NB4 (cell line): Measurements from ENCODE around the gene GSS.

Experiments
- MYC ChIP-seq: IDR thresholded peaks from 2 replicates; pipeline ENCODE4 v1.6.1; 2011; ENCODE audit warnings: low read depth, low read length
- POLR2A ChIP-seq: IDR thresholded peaks from 2 replicates; pipeline ENCODE4 v1.6.1; 2011; ENCODE audit warnings: mild to moderate bottlenecking; ENCODE audit not compliant: insufficient read length; ENCODE audit errors: extremely low read depth
- TF ChIP-seq, protein P1 (sequence below): IDR thresholded peaks from one replicate; pipeline ENCODE4 v1.5.1; 2012; ENCODE audit warnings: low read depth, low read length
- TF ChIP-seq, protein P2 (sequence below): IDR thresholded peaks from 2 replicates; pipeline ENCODE4 v1.6.1; 2011; ENCODE audit warnings: low read depth, low read length

DNA sequence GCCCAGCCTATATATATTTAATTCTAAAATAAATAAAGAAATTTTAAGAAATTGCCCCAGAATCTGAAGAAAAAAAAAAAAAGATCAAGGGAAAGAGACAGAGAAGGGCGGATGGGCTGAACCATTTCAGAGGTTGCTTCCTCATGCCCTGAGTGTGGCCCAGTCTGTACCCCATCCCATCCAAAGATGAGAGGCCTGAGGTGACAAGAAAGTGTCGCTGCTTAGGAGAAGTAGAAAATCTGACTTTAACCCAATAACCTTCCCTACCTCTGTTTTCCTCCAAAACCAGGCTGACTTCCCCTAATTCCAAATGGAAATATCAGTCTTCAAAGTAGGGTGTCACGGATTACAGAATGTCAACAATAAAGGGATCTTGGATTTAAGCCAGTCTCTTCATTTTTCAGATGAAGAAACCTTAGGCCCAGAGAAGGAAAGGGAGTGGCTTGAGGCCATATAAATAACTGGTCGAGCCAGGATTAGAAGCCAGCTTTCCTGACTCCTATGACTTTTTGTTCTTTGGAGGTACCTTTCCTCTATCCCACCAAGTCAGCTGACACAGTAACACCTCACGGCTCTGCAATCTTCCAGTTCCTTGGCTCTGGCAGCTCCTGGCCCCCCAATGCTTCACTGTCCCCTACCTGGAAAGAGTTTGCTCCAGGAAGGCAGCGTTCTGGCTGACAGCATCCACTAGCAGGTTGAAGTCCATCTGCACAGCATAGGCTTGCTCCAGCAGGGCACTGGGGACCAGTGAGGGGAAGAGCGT is 10.1 kb downstream of the GSS start:
- TF ChIP-seq, protein P1, sequence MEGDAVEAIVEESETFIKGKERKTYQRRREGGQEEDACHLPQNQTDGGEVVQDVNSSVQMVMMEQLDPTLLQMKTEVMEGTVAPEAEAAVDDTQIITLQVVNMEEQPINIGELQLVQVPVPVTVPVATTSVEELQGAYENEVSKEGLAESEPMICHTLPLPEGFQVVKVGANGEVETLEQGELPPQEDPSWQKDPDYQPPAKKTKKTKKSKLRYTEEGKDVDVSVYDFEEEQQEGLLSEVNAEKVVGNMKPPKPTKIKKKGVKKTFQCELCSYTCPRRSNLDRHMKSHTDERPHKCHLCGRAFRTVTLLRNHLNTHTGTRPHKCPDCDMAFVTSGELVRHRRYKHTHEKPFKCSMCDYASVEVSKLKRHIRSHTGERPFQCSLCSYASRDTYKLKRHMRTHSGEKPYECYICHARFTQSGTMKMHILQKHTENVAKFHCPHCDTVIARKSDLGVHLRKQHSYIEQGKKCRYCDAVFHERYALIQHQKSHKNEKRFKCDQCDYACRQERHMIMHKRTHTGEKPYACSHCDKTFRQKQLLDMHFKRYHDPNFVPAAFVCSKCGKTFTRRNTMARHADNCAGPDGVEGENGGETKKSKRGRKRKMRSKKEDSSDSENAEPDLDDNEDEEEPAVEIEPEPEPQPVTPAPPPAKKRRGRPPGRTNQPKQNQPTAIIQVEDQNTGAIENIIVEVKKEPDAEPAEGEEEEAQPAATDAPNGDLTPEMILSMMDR: no peak
- TF ChIP-seq POLR2A: no peak
- TF ChIP-seq MYC: no peak
- TF ChIP-seq, protein P2, sequence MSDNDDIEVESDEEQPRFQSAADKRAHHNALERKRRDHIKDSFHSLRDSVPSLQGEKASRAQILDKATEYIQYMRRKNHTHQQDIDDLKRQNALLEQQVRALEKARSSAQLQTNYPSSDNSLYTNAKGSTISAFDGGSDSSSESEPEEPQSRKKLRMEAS: no peak
